PC-3 (cell line): ENCODE measurements around the gene PREX1.

Experiments used
- EZH2 ChIP-seq: fragments of 300-600 bp; sonication (generic); IDR thresholded peaks from one replicate; pipeline ENCODE4 v1.6.1; 2017; ENCODE audit warnings: antibody characterized with exemption, mild to moderate bottlenecking, low read length; ENCODE audit not compliant: unreplicated experiment
- EZH2phosphoT487 ChIP-seq: fragments of 300-600 bp; sonication (generic); IDR thresholded peaks from 2 replicates; pipeline ENCODE4 v1.6.1; 2018; ENCODE audit warnings: mild to moderate bottlenecking, antibody characterized with exemption, low read length, borderline replicate concordance
- TF ChIP-seq, protein P1 (sequence below): fragments of 300-600 bp; sonication (generic); conservative IDR thresholded peaks from 2 replicates; pipeline ENCODE4 v1.5.1; 2017; ENCODE audit warnings: antibody characterized with exemption, low read depth, mild to moderate bottlenecking, low read length

GRCh38 chr20:48662711-48663110 is 165.1 kb downstream of the PREX1 start:
- TF ChIP-seq, protein P1, sequence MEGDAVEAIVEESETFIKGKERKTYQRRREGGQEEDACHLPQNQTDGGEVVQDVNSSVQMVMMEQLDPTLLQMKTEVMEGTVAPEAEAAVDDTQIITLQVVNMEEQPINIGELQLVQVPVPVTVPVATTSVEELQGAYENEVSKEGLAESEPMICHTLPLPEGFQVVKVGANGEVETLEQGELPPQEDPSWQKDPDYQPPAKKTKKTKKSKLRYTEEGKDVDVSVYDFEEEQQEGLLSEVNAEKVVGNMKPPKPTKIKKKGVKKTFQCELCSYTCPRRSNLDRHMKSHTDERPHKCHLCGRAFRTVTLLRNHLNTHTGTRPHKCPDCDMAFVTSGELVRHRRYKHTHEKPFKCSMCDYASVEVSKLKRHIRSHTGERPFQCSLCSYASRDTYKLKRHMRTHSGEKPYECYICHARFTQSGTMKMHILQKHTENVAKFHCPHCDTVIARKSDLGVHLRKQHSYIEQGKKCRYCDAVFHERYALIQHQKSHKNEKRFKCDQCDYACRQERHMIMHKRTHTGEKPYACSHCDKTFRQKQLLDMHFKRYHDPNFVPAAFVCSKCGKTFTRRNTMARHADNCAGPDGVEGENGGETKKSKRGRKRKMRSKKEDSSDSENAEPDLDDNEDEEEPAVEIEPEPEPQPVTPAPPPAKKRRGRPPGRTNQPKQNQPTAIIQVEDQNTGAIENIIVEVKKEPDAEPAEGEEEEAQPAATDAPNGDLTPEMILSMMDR, result no peak
- TF ChIP-seq EZH2phosphoT487 (no peak), EZH2 (no peak)
